ENCODE data around the gene TAF4. TPM values are rescaled to one million over a fixed set of nuclear protein-coding genes. Genes with fewer than 3 reads are reported as not detected.

The TAF4 gene
- total and polyA plus RNA-seq, 2 of the 13 experiments (the other 11 are each of a cell fraction or from before 2014, with no cell fraction given), result 5.9 to 12.0 TPM

DNA sequence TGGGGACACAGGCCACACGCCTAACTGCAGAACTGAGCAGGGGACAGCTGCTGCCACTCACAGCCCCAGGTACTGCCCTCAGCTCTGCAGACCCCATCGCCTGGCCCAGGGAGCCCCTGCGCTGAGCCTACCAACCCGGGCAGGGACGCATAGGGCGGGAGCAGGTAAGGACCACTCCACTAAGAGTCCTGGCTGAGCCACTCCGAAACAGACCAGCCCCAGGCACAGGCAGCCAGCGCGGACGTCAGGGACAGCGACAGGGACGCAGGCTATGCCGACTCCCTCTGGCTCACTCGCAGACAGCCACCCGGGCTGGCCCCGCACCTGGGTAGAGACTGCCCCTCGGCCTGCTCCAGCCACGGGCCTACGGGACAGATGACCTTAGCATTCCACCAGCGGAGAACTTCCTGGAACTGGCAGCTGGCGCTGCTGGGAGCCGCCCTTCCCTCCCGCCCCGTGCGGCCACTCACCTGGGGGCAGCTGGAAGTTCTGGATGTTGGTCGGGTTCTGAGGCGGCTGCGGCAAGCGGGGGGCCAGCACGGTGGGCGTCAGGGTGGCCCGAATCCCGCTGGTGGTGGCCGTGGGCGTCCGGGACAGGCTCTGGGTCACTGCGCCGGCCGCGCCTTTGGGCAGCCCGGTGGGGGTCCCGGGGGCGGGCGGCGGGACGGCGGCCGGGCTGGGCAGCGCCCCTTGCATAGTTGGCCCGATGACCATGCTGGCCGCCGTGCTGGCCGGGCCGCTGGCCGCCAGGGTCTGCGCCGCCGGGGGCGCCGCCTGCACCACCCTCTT lies 1.5 kb downstream of the TAF4 start (continued):
- TF ChIP-seq, protein P1, sequence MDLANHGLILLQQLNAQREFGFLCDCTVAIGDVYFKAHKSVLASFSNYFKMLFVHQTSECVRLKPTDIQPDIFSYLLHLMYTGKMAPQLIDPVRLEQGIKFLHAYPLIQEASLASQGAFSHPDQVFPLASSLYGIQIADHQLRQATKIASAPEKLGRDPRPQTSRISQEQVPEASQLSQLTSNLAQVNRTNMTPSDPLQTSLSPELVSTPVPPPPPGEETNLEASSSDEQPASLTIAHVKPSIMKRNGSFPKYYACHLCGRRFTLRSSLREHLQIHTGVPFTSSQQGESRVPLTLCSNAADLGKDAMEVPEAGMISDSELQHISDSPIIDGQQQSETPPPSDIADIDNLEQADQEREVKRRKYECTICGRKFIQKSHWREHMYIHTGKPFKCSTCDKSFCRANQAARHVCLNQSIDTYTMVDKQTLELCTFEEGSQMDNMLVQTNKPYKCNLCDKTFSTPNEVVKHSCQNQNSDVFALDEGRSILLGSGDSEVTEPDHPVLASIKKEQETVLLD (CRISPR knock-in tag; IDR thresholded peaks at IDR 0.05; ENCODE audit: low read depth), result peak; percentile 43; the same call in 1 of the 2 replicates
- TF ChIP-seq, protein P2, sequence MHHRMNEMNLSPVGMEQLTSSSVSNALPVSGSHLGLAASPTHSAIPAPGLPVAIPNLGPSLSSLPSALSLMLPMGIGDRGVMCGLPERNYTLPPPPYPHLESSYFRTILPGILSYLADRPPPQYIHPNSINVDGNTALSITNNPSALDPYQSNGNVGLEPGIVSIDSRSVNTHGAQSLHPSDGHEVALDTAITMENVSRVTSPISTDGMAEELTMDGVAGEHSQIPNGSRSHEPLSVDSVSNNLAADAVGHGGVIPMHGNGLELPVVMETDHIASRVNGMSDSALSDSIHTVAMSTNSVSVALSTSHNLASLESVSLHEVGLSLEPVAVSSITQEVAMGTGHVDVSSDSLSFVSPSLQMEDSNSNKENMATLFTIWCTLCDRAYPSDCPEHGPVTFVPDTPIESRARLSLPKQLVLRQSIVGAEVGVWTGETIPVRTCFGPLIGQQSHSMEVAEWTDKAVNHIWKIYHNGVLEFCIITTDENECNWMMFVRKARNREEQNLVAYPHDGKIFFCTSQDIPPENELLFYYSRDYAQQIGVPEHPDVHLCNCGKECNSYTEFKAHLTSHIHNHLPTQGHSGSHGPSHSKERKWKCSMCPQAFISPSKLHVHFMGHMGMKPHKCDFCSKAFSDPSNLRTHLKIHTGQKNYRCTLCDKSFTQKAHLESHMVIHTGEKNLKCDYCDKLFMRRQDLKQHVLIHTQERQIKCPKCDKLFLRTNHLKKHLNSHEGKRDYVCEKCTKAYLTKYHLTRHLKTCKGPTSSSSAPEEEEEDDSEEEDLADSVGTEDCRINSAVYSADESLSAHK (CRISPR knock-in tag; IDR thresholded peaks at IDR 0.05; ENCODE audit: borderline replicate concordance), result no peak
- TF ChIP-seq ZNF567 (CRISPR knock-in tag; IDR thresholded peaks at IDR 0.05; ENCODE audit: borderline replicate concordance) (0 out of 2 replicates have a peak, but pooled peaks have one; percentile 42), ZMAT3 (CRISPR knock-in tag; conservative IDR thresholded peaks at IDR 0.05) (0 out of 2 replicates have a peak, but pooled peaks have one; percentile 42), MEF2D (CRISPR knock-in tag; IDR thresholded peaks at IDR 0.05) (peak; percentile 76; the same call in 1 of the 2 replicates), ZNF44 (CRISPR knock-in tag; IDR thresholded peaks at IDR 0.05) (peak; percentile 85; the same call in 1 of the 2 replicates)
- TF ChIP-seq, protein P3, sequence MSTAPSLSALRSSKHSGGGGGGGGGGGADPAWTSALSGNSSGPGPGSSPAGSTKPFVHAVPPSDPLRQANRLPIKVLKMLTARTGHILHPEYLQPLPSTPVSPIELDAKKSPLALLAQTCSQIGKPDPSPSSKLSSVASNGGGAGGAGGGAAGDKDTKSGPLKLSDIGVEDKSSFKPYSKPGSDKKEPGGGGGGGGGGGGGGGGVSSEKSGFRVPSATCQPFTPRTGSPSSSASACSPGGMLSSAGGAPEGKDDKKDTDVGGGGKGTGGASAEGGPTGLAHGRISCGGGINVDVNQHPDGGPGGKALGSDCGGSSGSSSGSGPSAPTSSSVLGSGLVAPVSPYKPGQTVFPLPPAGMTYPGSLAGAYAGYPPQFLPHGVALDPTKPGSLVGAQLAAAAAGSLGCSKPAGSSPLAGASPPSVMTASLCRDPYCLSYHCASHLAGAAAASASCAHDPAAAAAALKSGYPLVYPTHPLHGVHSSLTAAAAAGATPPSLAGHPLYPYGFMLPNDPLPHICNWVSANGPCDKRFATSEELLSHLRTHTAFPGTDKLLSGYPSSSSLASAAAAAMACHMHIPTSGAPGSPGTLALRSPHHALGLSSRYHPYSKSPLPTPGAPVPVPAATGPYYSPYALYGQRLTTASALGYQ (CRISPR knock-in tag; IDR thresholded peaks at IDR 0.05), result 0 out of 2 replicates have a peak, but pooled peaks have one; percentile 43
- TF ChIP-seq, protein P4, sequence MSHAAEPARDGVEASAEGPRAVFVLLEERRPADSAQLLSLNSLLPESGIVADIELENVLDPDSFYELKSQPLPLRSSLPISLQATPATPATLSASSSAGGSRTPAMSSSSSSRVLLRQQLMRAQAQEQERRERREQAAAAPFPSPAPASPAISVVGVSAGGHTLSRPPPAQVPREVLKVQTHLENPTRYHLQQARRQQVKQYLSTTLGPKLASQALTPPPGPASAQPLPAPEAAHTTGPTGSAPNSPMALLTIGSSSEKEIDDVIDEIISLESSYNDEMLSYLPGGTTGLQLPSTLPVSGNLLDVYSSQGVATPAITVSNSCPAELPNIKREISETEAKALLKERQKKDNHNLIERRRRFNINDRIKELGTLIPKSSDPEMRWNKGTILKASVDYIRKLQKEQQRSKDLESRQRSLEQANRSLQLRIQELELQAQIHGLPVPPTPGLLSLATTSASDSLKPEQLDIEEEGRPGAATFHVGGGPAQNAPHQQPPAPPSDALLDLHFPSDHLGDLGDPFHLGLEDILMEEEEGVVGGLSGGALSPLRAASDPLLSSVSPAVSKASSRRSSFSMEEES (CRISPR knock-in tag; IDR thresholded peaks at IDR 0.05), result 0 out of 2 replicates have a peak, but pooled peaks have one; percentile 24
- TF ChIP-seq, protein P5, sequence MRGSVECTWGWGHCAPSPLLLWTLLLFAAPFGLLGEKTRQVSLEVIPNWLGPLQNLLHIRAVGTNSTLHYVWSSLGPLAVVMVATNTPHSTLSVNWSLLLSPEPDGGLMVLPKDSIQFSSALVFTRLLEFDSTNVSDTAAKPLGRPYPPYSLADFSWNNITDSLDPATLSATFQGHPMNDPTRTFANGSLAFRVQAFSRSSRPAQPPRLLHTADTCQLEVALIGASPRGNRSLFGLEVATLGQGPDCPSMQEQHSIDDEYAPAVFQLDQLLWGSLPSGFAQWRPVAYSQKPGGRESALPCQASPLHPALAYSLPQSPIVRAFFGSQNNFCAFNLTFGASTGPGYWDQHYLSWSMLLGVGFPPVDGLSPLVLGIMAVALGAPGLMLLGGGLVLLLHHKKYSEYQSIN (CRISPR knock-in tag; IDR thresholded peaks at IDR 0.05; ENCODE audit: borderline replicate concordance), result no peak
- TF ChIP-seq, protein P6, sequence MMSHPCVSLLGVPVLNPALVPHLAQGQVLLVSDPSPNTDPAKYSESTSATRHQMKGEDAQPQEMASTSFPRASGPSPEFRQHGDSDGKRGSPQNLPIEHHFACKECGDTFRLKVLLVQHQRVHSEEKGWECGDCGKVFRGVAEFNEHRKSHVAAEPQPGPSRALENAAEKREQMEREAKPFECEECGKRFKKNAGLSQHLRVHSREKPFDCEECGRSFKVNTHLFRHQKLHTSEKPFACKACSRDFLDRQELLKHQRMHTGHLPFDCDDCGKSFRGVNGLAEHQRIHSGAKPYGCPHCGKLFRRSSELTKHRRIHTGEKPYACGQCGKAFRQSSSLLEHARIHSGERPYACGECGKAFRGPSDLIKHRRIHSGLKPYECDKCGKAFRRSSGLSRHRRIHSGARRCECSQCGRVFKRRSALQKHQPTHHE (CRISPR knock-in tag; IDR thresholded peaks at IDR 0.05; ENCODE audit: borderline replicate concordance), result no peak
- TF ChIP-seq, protein P7, sequence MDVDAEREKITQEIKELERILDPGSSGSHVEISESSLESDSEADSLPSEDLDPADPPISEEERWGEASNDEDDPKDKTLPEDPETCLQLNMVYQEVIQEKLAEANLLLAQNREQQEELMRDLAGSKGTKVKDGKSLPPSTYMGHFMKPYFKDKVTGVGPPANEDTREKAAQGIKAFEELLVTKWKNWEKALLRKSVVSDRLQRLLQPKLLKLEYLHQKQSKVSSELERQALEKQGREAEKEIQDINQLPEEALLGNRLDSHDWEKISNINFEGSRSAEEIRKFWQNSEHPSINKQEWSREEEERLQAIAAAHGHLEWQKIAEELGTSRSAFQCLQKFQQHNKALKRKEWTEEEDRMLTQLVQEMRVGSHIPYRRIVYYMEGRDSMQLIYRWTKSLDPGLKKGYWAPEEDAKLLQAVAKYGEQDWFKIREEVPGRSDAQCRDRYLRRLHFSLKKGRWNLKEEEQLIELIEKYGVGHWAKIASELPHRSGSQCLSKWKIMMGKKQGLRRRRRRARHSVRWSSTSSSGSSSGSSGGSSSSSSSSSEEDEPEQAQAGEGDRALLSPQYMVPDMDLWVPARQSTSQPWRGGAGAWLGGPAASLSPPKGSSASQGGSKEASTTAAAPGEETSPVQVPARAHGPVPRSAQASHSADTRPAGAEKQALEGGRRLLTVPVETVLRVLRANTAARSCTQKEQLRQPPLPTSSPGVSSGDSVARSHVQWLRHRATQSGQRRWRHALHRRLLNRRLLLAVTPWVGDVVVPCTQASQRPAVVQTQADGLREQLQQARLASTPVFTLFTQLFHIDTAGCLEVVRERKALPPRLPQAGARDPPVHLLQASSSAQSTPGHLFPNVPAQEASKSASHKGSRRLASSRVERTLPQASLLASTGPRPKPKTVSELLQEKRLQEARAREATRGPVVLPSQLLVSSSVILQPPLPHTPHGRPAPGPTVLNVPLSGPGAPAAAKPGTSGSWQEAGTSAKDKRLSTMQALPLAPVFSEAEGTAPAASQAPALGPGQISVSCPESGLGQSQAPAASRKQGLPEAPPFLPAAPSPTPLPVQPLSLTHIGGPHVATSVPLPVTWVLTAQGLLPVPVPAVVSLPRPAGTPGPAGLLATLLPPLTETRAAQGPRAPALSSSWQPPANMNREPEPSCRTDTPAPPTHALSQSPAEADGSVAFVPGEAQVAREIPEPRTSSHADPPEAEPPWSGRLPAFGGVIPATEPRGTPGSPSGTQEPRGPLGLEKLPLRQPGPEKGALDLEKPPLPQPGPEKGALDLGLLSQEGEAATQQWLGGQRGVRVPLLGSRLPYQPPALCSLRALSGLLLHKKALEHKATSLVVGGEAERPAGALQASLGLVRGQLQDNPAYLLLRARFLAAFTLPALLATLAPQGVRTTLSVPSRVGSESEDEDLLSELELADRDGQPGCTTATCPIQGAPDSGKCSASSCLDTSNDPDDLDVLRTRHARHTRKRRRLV (CRISPR knock-in tag; IDR thresholded peaks at IDR 0.05), result peak; percentile 64; the same call in 1 of the 2 replicates

Measured in HepG2 (cell line).